ENCODE results near the gene GPR50. TPM values are rescaled to one million over a fixed set of nuclear protein-coding genes. Genes with fewer than 3 reads are reported as not detected.

Gene GPR50
- total and polyA plus RNA-seq, 3 experiments from 2014 or later: not detected

DNA sequence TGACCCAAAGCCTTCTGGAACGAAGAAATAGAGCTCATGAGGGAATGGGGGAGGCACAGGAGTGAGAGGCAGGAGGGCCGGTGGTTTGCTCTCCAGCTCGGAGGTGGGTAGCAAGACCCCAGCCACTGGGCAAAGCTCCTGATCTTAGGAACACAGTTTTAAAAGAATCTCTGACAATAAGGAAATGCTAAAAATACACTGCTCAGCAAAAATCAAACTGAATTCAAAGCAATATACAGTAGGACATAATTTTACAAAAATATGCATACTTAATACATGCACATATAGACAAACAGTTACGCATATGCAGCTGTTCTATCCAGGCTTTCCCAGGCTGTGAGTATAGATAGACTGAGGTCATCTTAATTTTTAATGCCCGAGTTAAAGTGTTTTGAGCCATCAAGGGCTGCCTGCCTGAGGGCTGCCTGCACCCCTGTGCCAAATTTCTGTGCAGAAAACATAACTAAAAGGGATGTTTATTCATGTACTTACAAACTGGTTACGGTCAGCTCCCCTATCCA is 6.9 kb downstream of the GPR50 start:
- peaks cover 38 to 68% of the 10 kb centered on the region in 2 donors for H3K27me3 Mint-ChIP-seq
- H3K27ac ChIP-seq (ENCODE audit: low read depth, low read length): no peak overlapping the region
- no peaks in the 10 kb centered on the region for H3K36me3 Mint-ChIP-seq
- H3K36me3 ChIP-seq (ENCODE audit: insufficient read depth, low read length): no peaks in the 10 kb centered on the region
- no peak for DNase-seq
- H3K4me3 Mint-ChIP-seq: no peak overlapping the region
- no peak overlapping the region for H3K4me3 ChIP-seq (ENCODE audit: low read length)
- H3K4me1 Mint-ChIP-seq: peaks cover 4 to 18% (median 7%) of the 10 kb centered on the region in 3 donors
- no peaks in the 10 kb centered on the region for H3K27me3 ChIP-seq (ENCODE audit: insufficient read depth, low read length, poor library complexity, severe bottlenecking)
- POLR2A ChIA-PET: no interaction called here
- CTCF ChIA-PET: no interaction called here
- H3K9me3 Mint-ChIP-seq: peaks cover 0 to 3% (median 2%) of the 10 kb centered on the region in 5 donors
- H3K27ac Mint-ChIP-seq: no peak overlapping the region
- no peaks in the 10 kb centered on the region for H3K9me3 ChIP-seq (ENCODE audit: low read length)
- H3K4me1 ChIP-seq (ENCODE audit: insufficient read depth, low read length): no peaks in the 10 kb centered on the region

GRCh38 chrX:151183912-151184565 is 7.7 kb downstream of the GPR50 start:
- POLR2A ChIA-PET: no interaction called here
- H3K27ac ChIP-seq (ENCODE audit: low read depth, low read length): no peak overlapping the region

DNA sequence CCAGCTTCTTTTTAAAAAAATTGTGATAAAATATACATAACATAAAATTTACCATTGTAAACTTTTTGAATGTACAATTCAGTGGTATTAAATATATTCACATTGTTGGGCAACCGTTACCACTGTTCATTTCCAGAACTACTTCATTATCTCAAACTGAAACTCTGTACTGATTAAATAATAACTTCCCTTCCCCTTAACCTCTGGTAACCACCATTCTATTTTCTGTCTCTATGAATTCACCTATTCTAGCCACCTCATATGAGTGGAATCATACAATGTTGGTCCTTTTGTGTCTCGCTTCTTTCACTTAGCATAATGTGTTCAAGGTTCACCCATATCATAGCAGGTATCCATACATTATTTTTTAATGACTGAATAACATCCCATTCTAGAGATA is 8.3 kb downstream of the GPR50 start:
- peaks cover 0 to 3% (median 2%) of the 10 kb centered on the region in 5 donors for H3K9me3 Mint-ChIP-seq
- H3K4me1 Mint-ChIP-seq: peaks cover 0 to 5% (median 2%) of the 10 kb centered on the region in 3 donors
- H3K36me3 Mint-ChIP-seq: no peaks in the 10 kb centered on the region
- ChIA-PET CTCF (no interaction called here), POLR2A (no interaction called here)
- no peak for DNase-seq
- H3K27ac Mint-ChIP-seq: no peak overlapping the region
- no peak overlapping the region for H3K4me3 ChIP-seq (ENCODE audit: low read length)
- H3K27me3 ChIP-seq (ENCODE audit: insufficient read depth, low read length, poor library complexity, severe bottlenecking): no peaks in the 10 kb centered on the region
- H3K4me3 Mint-ChIP-seq: no peak overlapping the region
- no peaks in the 10 kb centered on the region for H3K36me3 ChIP-seq (ENCODE audit: insufficient read depth, low read length)
- H3K27ac ChIP-seq (ENCODE audit: low read depth, low read length): no peak overlapping the region
- no peaks in the 10 kb centered on the region for H3K9me3 ChIP-seq (ENCODE audit: low read length)
- peaks cover 36 to 62% of the 10 kb centered on the region in 2 donors for H3K27me3 Mint-ChIP-seq
- no peaks in the 10 kb centered on the region for H3K4me1 ChIP-seq (ENCODE audit: insufficient read depth, low read length)

More at GRCh38 chrX:151183912-151184565, 7.7 kb downstream of the GPR50 start:
- Histone ChIP-seq H3K27me3 (ENCODE audit: insufficient read depth, low read length, poor library complexity, severe bottlenecking) (no peaks in the 10 kb centered on the region), H3K4me1 (ENCODE audit: insufficient read depth, low read length) (no peaks in the 10 kb centered on the region), H3K9me3 (ENCODE audit: low read length) (no peaks in the 10 kb centered on the region), H3K36me3 (ENCODE audit: insufficient read depth, low read length) (no peaks in the 10 kb centered on the region), H3K4me3 (ENCODE audit: low read length) (no peak overlapping the region)
- Mint-ChIP-seq H3K36me3 (no peaks in the 10 kb centered on the region), H3K27ac (no peak overlapping the region), H3K9me3 (peaks cover 0 to 3% (median 2%) of the 10 kb centered on the region in 5 donors), H3K4me1 (peaks cover 0 to 11% (median 2%) of the 10 kb centered on the region in 3 donors), H3K4me3 (peak overlapping the region in 1 of 7 donors; percentile 76), H3K27me3 (peaks cover 39 to 65% of the 10 kb centered on the region in 2 donors)
- no peak for DNase-seq
- CTCF ChIA-PET: no interaction called here

- H3K4me3 ChIP-seq (ENCODE audit: low read length): no peak overlapping the region
- Mint-ChIP-seq H3K27ac (no peak overlapping the region), H3K27me3 (peaks cover 9 to 10% of the 10 kb centered on the region in 2 donors), H3K4me1 (no peaks in the 10 kb centered on the region), H3K9me3 (peaks cover 0 to 7% (median 0%) of the 10 kb centered on the region in 5 donors), H3K4me3 (no peak overlapping the region), H3K36me3 (no peaks in the 10 kb centered on the region)
- ChIA-PET CTCF (no interaction called here), POLR2A (no interaction called here)
- H3K9me3 ChIP-seq (ENCODE audit: low read length): no peaks in the 10 kb centered on the region
- no peaks in the 10 kb centered on the region for H3K27me3 ChIP-seq (ENCODE audit: insufficient read depth, low read length, poor library complexity, severe bottlenecking)
- no peaks in the 10 kb centered on the region for H3K36me3 ChIP-seq (ENCODE audit: insufficient read depth, low read length)
- no peaks in the 10 kb centered on the region for H3K4me1 ChIP-seq (ENCODE audit: insufficient read depth, low read length)
- DNase-seq: no peak
- H3K27ac ChIP-seq (ENCODE audit: low read depth, low read length): no peak overlapping the region
Measured at GRCh38 chrX:151206871-151207270, 30.5 kb downstream of the GPR50 start.

- Mint-ChIP-seq H3K4me1 (no peaks in the 10 kb centered on the region), H3K27ac (no peak overlapping the region), H3K9me3 (no peaks in the 10 kb centered on the region), H3K4me3 (no peak overlapping the region), H3K27me3 (peaks cover 22 to 35% of the 10 kb centered on the region in 2 donors), H3K36me3 (no peaks in the 10 kb centered on the region)
- Histone ChIP-seq H3K27me3 (ENCODE audit: insufficient read depth, low read length, poor library complexity, severe bottlenecking) (no peaks in the 10 kb centered on the region), H3K27ac (ENCODE audit: low read depth, low read length) (no peak overlapping the region), H3K4me1 (ENCODE audit: insufficient read depth, low read length) (no peaks in the 10 kb centered on the region), H3K36me3 (ENCODE audit: insufficient read depth, low read length) (no peaks in the 10 kb centered on the region), H3K9me3 (ENCODE audit: low read length) (no peaks in the 10 kb centered on the region), H3K4me3 (ENCODE audit: low read length) (no peak overlapping the region)
- ChIA-PET CTCF (no interaction called here), POLR2A (no interaction called here)
- DNase-seq: no peak
Measured at GRCh38 chrX:151225843-151226242, 49.5 kb downstream of the GPR50 start.

DNA sequence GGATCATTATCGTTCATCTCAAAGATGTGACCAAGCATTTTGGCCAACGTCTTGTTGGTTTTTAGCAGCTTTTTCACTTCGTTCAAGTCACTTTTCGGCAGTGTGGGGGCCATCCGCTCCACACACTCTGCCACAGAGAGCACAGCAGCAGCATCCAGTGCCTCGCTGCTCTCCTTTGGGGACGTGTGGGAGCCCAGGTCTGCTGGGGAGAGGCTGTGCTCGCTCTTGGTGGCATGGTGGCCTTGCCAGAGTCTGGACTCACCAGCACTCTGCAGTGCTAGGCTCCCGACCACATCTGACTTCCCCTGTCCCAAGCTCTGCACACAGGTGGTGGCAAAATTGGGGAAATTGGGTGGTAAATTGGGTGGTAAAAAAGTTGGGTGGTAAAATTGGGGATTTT is 50.6 kb downstream of the GPR50 start:
- CTCF ChIA-PET: no interaction called here
- H3K4me3 Mint-ChIP-seq: no peak overlapping the region

GRCh38 chrX:151227627-151228026 is 51.2 kb downstream of the GPR50 start:
- no peaks in the 10 kb centered on the region for H3K9me3 ChIP-seq (ENCODE audit: low read length)
- Mint-ChIP-seq H3K4me1 (no peaks in the 10 kb centered on the region), H3K9me3 (no peaks in the 10 kb centered on the region), H3K27me3 (peaks cover 24 to 35% of the 10 kb centered on the region in 2 donors), H3K36me3 (no peaks in the 10 kb centered on the region), H3K27ac (peak overlapping the region in 1 of 8 donors; percentile 72), H3K4me3 (no peak overlapping the region)
- no peaks in the 10 kb centered on the region for H3K27me3 ChIP-seq (ENCODE audit: insufficient read depth, low read length, poor library complexity, severe bottlenecking)
- POLR2A ChIA-PET: no interaction called here
- DNase-seq: no peak
- no peaks in the 10 kb centered on the region for H3K4me1 ChIP-seq (ENCODE audit: insufficient read depth, low read length)
- H3K4me3 ChIP-seq (ENCODE audit: low read length): no peak overlapping the region
- H3K27ac ChIP-seq (ENCODE audit: low read depth, low read length): no peak overlapping the region
- CTCF ChIA-PET: no interaction called here
- no peaks in the 10 kb centered on the region for H3K36me3 ChIP-seq (ENCODE audit: insufficient read depth, low read length)

More for the DNA sequence above, 50.6 kb downstream of the GPR50 start:
- POLR2A ChIA-PET: no interaction called here
- Mint-ChIP-seq H3K27me3 (peaks cover 22 to 35% of the 10 kb centered on the region in 2 donors), H3K4me1 (no peaks in the 10 kb centered on the region), H3K9me3 (no peaks in the 10 kb centered on the region), H3K27ac (no peak overlapping the region), H3K36me3 (no peaks in the 10 kb centered on the region)
- no peak for DNase-seq
- H3K27ac ChIP-seq (ENCODE audit: low read depth, low read length): no peak overlapping the region
- no peaks in the 10 kb centered on the region for H3K9me3 ChIP-seq (ENCODE audit: low read length)
- H3K36me3 ChIP-seq (ENCODE audit: insufficient read depth, low read length): no peaks in the 10 kb centered on the region
- no peaks in the 10 kb centered on the region for H3K4me1 ChIP-seq (ENCODE audit: insufficient read depth, low read length)
- H3K27me3 ChIP-seq (ENCODE audit: insufficient read depth, low read length, poor library complexity, severe bottlenecking): no peaks in the 10 kb centered on the region
- H3K4me3 ChIP-seq (ENCODE audit: low read length): no peak overlapping the region

GRCh38 chrX:151228935-151229334 is 52.6 kb downstream of the GPR50 start:
- no peak overlapping the region for H3K27ac Mint-ChIP-seq
- no peak overlapping the region for H3K4me3 Mint-ChIP-seq
- H3K4me1 ChIP-seq (ENCODE audit: insufficient read depth, low read length): no peaks in the 10 kb centered on the region
- no peak overlapping the region for H3K4me3 ChIP-seq (ENCODE audit: low read length)
- no peaks in the 10 kb centered on the region for H3K4me1 Mint-ChIP-seq
- H3K27me3 ChIP-seq (ENCODE audit: insufficient read depth, low read length, poor library complexity, severe bottlenecking): no peaks in the 10 kb centered on the region
- ChIA-PET POLR2A (no interaction called here), CTCF (no interaction called here)
- H3K36me3 ChIP-seq (ENCODE audit: insufficient read depth, low read length): no peaks in the 10 kb centered on the region
- H3K27me3 Mint-ChIP-seq: peaks cover 24 to 35% of the 10 kb centered on the region in 2 donors
- H3K9me3 ChIP-seq (ENCODE audit: low read length): no peaks in the 10 kb centered on the region
- no peaks in the 10 kb centered on the region for H3K9me3 Mint-ChIP-seq
- no peaks in the 10 kb centered on the region for H3K36me3 Mint-ChIP-seq
- no peak for DNase-seq
- H3K27ac ChIP-seq (ENCODE audit: low read depth, low read length): no peak overlapping the region
